ENCODE results near the gene SLC35F4. TPM values are rescaled to one million over a fixed set of nuclear protein-coding genes. Genes with fewer than 3 reads are reported as not detected.
"Not testable (repeated sequence)": the region's sequence is repeated elsewhere in the genome, so short reads cannot be mapped to it uniquely, and the experiment has no call there.

SLC35F4 gene
- total RNA-seq, 2 experiments from 2014 or later: not detected

DNA sequence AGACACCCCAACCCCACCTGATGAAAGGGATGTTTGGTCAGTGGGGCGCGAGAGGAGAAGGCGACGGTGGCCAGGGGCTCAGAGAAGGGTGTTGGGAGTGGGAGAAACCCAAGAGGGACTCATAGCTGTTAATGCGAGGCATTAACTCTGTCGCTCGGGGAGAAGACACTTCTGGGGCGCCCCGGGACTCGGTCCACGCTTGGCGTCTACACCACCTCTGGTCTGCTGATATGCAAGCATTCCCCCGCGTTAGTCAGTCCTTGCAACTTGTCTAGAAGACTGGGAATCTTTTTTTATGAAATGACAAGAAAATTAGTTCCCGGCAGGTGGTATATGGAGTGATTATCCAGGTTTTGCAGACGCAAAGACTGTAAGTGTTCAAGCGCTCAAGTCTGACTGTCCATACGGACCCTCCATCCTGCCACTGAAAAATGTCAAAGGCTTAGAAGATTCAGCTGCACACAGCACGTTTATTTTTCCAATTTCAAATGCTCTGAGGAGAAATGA is 360 bp upstream of the SLC35F4 start:
- Mint-ChIP-seq H3K4me3 (no peak overlapping the region), H3K4me1 (peaks cover 2% of the 10 kb centered on the region), H3K27me3 (peaks cover 36% of the 10 kb centered on the region), H3K9me3 (no peaks in the 10 kb centered on the region), H3K36me3 (no peaks in the 10 kb centered on the region), H3K27ac (no peak overlapping the region)
- DNase-seq: no peak

DNA sequence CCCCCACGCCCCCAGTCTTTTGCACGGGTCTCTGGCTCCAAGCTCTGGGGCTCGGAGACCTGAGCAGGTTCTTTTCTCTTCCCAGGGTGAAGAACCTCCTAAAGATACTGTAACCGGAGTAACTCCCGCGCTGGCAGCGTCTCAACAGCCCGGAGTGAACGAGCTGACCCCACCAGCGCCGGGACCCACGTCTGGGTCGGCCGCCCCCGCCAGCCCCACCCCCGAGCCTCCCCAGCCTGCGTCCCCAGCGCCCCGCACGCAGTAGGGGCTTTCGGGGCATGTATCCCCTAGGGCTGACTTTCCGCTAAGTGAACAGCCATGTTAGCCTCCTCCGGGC is 858 bp downstream of the SLC35F4 start:
- Mint-ChIP-seq H3K27ac (no peak overlapping the region), H3K4me1 (peaks cover 2% of the 10 kb centered on the region), H3K27me3 (peaks cover 36% of the 10 kb centered on the region), H3K36me3 (no peaks in the 10 kb centered on the region), H3K4me3 (no peak overlapping the region), H3K9me3 (no peaks in the 10 kb centered on the region)
- no peak for DNase-seq

- no peaks in the 10 kb centered on the region for H3K36me3 Mint-ChIP-seq
- H3K4me1 Mint-ChIP-seq: peaks cover 2% of the 10 kb centered on the region
- H3K27me3 Mint-ChIP-seq: peaks cover 36% of the 10 kb centered on the region
- H3K9me3 Mint-ChIP-seq: no peaks in the 10 kb centered on the region
- no peak overlapping the region for H3K27ac Mint-ChIP-seq
- H3K4me3 Mint-ChIP-seq: no peak overlapping the region
- no peak for DNase-seq
These were observed 1.2 kb downstream of the SLC35F4 start for GRCh38 chr14:57864659-57865058.

GRCh38 chr14:57863471-57863870 is 2.4 kb downstream of the SLC35F4 start:
- no peak overlapping the region for H3K27ac Mint-ChIP-seq
- H3K27me3 Mint-ChIP-seq: peaks cover 36% of the 10 kb centered on the region
- H3K36me3 Mint-ChIP-seq: no peaks in the 10 kb centered on the region
- H3K4me3 Mint-ChIP-seq: no peak overlapping the region
- no peak for DNase-seq
- H3K4me1 Mint-ChIP-seq: peaks cover 2% of the 10 kb centered on the region
- H3K9me3 Mint-ChIP-seq: no peaks in the 10 kb centered on the region

DNA sequence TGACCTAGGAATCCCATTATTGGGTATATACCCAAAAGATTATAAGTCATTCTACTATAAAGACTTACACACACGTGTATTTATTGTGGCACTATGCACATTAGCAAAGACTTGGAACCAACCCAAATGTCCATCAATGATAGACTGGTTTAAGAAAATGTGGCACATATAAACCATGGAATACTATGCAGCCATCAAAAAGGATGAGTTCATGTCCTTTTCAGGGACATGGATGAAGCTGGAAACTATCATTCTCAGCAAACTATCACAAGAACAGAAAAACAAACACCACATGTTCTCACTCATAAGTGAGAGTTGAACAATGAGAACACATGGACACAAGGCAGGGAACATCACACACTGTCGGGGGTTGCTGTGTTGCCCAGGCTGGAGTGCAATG is 10.2 kb downstream of the SLC35F4 start:
- H3K4me3 Mint-ChIP-seq, H3K27me3 Mint-ChIP-seq, DNase-seq, H3K4me1 Mint-ChIP-seq, H3K27ac Mint-ChIP-seq, H3K9me3 Mint-ChIP-seq, H3K36me3 Mint-ChIP-seq: not testable (repeated sequence)

- H3K27me3 Mint-ChIP-seq: peaks cover 4% of the 10 kb centered on the region
- H3K9me3 Mint-ChIP-seq: peaks cover 2% of the 10 kb centered on the region
- no peaks in the 10 kb centered on the region for H3K4me1 Mint-ChIP-seq
- DNase-seq: no peak
- no peaks in the 10 kb centered on the region for H3K36me3 Mint-ChIP-seq
- H3K4me3 Mint-ChIP-seq: no peak overlapping the region
- no peak overlapping the region for H3K27ac Mint-ChIP-seq
These were observed 11.3 kb downstream of the SLC35F4 start for GRCh38 chr14:57854571-57854970.

- Mint-ChIP-seq H3K4me3 (no peak overlapping the region), H3K36me3 (no peaks in the 10 kb centered on the region)
These were observed 14.5 kb downstream of the SLC35F4 start for GRCh38 chr14:57851354-57851753.

DNA sequence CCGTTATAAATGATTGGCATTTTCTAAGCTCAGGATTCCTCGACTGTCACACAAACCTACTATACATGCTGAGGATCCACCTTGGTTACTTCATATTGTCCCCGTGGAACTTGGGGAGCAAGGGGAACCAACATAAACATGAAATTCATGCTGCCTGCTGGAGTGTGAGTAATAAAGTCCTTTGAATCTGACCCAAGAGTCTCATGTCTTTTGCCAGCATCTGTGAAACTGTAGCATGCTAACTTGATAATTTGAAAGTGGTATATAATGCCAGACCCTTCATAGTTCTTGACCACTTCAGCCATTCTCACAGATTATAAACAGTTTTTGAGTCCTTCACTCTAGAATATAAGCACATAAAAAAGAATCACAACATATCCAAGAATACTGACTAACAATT is 17.1 kb downstream of the SLC35F4 start:
- Mint-ChIP-seq H3K9me3 (no peaks in the 10 kb centered on the region), H3K4me3 (no peak overlapping the region), H3K36me3 (no peaks in the 10 kb centered on the region), H3K27ac (no peak overlapping the region), H3K27me3 (peaks cover 4% of the 10 kb centered on the region), H3K4me1 (no peaks in the 10 kb centered on the region)
- DNase-seq: no peak

More at GRCh38 chr14:57851354-57851753, 14.5 kb downstream of the SLC35F4 start:
- no peak for DNase-seq
- peaks cover 8% of the 10 kb centered on the region for H3K27me3 Mint-ChIP-seq
- H3K27ac Mint-ChIP-seq: no peak overlapping the region
- peaks cover 2% of the 10 kb centered on the region for H3K9me3 Mint-ChIP-seq
- H3K4me1 Mint-ChIP-seq: no peaks in the 10 kb centered on the region

GRCh38 chr14:57848353-57848752 is 17.5 kb downstream of the SLC35F4 start:
- no peak for DNase-seq
- H3K36me3 Mint-ChIP-seq: no peaks in the 10 kb centered on the region
- H3K27ac Mint-ChIP-seq: no peak overlapping the region
- H3K9me3 Mint-ChIP-seq: no peaks in the 10 kb centered on the region
- peaks cover 4% of the 10 kb centered on the region for H3K27me3 Mint-ChIP-seq
- H3K4me1 Mint-ChIP-seq: no peaks in the 10 kb centered on the region
- no peak overlapping the region for H3K4me3 Mint-ChIP-seq

GRCh38 chr14:57847706-57848105 is 18.2 kb downstream of the SLC35F4 start:
- no peak for DNase-seq
- Mint-ChIP-seq H3K27ac (no peak overlapping the region), H3K4me3 (no peak overlapping the region), H3K4me1 (no peaks in the 10 kb centered on the region), H3K27me3 (peaks cover 4% of the 10 kb centered on the region), H3K9me3 (no peaks in the 10 kb centered on the region), H3K36me3 (no peaks in the 10 kb centered on the region)

DNA sequence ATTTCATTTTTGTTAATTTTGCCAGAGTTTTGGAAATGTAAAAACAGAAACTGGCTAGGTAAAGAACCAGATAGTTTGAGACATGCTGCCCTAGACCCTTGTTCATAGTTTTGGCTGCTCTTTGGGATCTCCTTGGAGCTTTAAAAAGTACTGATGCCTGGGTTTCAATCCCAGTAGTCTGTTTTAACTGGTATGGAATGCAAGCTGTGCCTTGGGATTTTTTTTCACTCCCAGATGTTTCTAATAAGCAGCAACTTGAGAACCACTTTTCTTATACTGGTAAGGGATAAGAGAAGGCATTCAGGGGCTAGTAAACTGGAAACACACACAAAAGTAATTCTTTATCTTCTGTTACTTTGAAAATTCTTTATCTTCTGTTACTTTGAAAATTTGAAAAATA is 18.8 kb downstream of the SLC35F4 start:
- no peaks in the 10 kb centered on the region for H3K9me3 Mint-ChIP-seq
- H3K4me1 Mint-ChIP-seq: no peaks in the 10 kb centered on the region
- no peak overlapping the region for H3K27ac Mint-ChIP-seq
- no peak for DNase-seq
- no peaks in the 10 kb centered on the region for H3K36me3 Mint-ChIP-seq
- no peak overlapping the region for H3K4me3 Mint-ChIP-seq
- peaks cover 4% of the 10 kb centered on the region for H3K27me3 Mint-ChIP-seq

GRCh38 chr14:57846596-57846995 is 19.3 kb downstream of the SLC35F4 start:
- peaks cover 4% of the 10 kb centered on the region for H3K27me3 Mint-ChIP-seq
- no peaks in the 10 kb centered on the region for H3K9me3 Mint-ChIP-seq
- no peak overlapping the region for H3K27ac Mint-ChIP-seq
- no peaks in the 10 kb centered on the region for H3K4me1 Mint-ChIP-seq
- no peak overlapping the region for H3K4me3 Mint-ChIP-seq
- no peak for DNase-seq
- H3K36me3 Mint-ChIP-seq: no peaks in the 10 kb centered on the region

GRCh38 chr14:57845802-57846531 is 19.9 kb downstream of the SLC35F4 start:
- no peak for DNase-seq
- H3K4me3 Mint-ChIP-seq: no peak overlapping the region
- H3K27me3 Mint-ChIP-seq: peaks cover 4% of the 10 kb centered on the region
- no peaks in the 10 kb centered on the region for H3K36me3 Mint-ChIP-seq
- no peaks in the 10 kb centered on the region for H3K4me1 Mint-ChIP-seq
- no peaks in the 10 kb centered on the region for H3K9me3 Mint-ChIP-seq
- no peak overlapping the region for H3K27ac Mint-ChIP-seq

DNA sequence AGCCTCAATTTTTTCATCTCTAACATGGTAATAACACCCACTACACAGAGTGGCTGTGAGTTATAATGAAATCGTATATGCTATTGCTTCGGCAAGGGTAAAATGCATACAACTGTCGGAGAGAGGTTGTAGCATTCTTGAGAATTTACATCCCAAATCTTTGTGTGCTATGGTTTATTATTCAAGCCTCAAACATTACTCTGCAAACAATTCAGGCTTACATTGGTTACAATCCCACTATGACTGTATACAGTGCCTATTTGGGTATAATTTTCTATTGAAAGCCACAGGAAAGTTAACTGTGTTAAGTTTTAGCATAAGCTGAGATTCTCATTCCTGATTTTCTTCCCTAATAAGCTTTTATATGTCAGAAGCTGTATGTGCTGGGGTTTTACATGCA is 20.6 kb downstream of the SLC35F4 start:
- Mint-ChIP-seq H3K4me3 (no peak overlapping the region), H3K27ac (no peak overlapping the region), H3K9me3 (no peaks in the 10 kb centered on the region), H3K36me3 (no peaks in the 10 kb centered on the region), H3K4me1 (no peaks in the 10 kb centered on the region), H3K27me3 (peaks cover 4% of the 10 kb centered on the region)
- DNase-seq: no peak

DNA sequence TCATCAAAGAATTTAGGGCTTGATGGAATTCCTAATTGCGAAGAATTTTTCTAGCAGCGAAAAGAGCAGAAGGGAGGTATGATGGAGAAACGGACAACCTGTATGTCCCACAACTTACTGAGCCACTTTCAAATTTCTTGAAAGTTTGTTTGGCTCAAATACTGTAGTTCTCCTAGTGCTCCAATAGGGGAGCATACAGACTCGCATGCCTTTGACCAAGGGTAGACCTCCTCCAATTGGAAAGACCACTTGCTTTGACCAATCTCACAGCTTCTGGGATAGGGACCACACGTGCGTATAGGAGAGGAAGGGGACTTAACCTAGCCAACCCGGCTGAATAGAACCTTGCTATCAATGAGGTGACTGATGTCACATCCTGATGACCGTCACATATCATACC is 28.6 kb downstream of the SLC35F4 start:
- DNase-seq: no peak
- H3K4me3 Mint-ChIP-seq: no peak overlapping the region
- no peak overlapping the region for H3K27ac Mint-ChIP-seq
- no peaks in the 10 kb centered on the region for H3K4me1 Mint-ChIP-seq
- no peaks in the 10 kb centered on the region for H3K36me3 Mint-ChIP-seq
- H3K27me3 Mint-ChIP-seq: no peaks in the 10 kb centered on the region
- no peaks in the 10 kb centered on the region for H3K9me3 Mint-ChIP-seq

DNA sequence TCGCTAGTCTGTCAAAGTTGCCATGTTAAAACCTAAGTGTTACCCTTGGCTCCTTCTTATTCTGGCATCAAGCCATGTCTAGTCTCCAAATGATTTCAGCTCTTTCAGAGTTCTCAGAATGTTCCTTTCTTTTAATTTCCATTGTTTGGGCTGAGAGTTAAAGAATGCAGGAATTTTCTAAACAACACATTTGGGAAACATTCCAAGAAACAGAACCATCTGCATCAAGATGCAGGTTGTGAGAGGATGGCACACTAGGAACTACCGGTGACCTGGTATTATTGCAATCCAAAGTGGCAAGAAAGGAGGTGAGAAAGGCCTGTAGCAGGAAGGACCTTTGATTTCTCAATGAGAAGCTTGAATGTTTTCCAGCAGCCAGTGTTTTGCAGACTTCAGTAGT is 30.1 kb downstream of the SLC35F4 start:
- Mint-ChIP-seq H3K4me1 (no peaks in the 10 kb centered on the region), H3K36me3 (no peaks in the 10 kb centered on the region)

More for the DNA sequence above, 30.1 kb downstream of the SLC35F4 start:
- no peak overlapping the region for H3K4me3 Mint-ChIP-seq
- DNase-seq: no peak
- no peak overlapping the region for H3K27ac Mint-ChIP-seq
- H3K9me3 Mint-ChIP-seq: no peaks in the 10 kb centered on the region
- H3K27me3 Mint-ChIP-seq: no peaks in the 10 kb centered on the region
